Upper lobe of right lung (tissue), 1 donor: ENCODE data around the gene GPR153. TPM values are rescaled to one million over a fixed set of nuclear protein-coding genes. Genes with fewer than 3 reads are reported as not detected.
A peak's percentile ranks its signal among the peaks of the same experiment; 100 is the strongest.

Experiments
- ATAC-seq: fragments of 200-7000 bp; cut with Tn5 transposase; one replicate; pipeline ENCODE4 v1.9.1; 2020; ENCODE audit warnings: mild to moderate bottlenecking, moderate library complexity
- DNase-seq: peaks from one replicate; pipeline ENCODE4 v3.0.0-alpha.2; 2020
- H3K27ac ChIP-seq: fragments of 200-600 bp; one replicate; pipeline ENCODE4 v1.8.0; 2022
- H3K27me3 ChIP-seq: fragments of 200-600 bp; one replicate; pipeline ENCODE4 v1.8.0; 2022; ENCODE audit warnings: mild to moderate bottlenecking
- H3K36me3 ChIP-seq: fragments of 200-600 bp; one replicate; pipeline ENCODE4 v1.8.0; 2022
- H3K4me1 ChIP-seq: fragments of 200-600 bp; one replicate; pipeline ENCODE4 v1.8.0; 2022
- H3K4me3 ChIP-seq: fragments of 200-600 bp; one replicate; pipeline ENCODE4 v1.8.0; 2022; ENCODE audit warnings: mild to moderate bottlenecking
- H3K9me3 ChIP-seq: fragments of 200-600 bp; one replicate; pipeline ENCODE4 v1.8.0; 2022
- intact Hi-C: fragments of 100-400 bp; cut with DNase I; formaldehyde crosslinking; loops from one replicate; pipeline ENCODE4 v1.11.0; 2022
- total RNA-seq: library from RNA; stranded (reverse); fragmentation: NEBNext Ultra II Directional; extraction: Animal tissue kit (Norgen Biotek cat#: 25700); gene quantifications from one replicate; pipeline ENCODE4 v1.2.1, GENCODE V29; 2021
- TF ChIP-seq, protein P1 (sequence below): fragments of 200-600 bp; IDR thresholded peaks from one replicate; pipeline ENCODE4 v1.8.0; 2022; ENCODE audit warnings: antibody characterized with exemption
- donor health status: DM: no; HTN: yes; CAD: no; lungs with severe emphysema.

GPR153 gene
- total RNA-seq, 1 donor from 2014 or later = 16.9 TPM

DNA sequence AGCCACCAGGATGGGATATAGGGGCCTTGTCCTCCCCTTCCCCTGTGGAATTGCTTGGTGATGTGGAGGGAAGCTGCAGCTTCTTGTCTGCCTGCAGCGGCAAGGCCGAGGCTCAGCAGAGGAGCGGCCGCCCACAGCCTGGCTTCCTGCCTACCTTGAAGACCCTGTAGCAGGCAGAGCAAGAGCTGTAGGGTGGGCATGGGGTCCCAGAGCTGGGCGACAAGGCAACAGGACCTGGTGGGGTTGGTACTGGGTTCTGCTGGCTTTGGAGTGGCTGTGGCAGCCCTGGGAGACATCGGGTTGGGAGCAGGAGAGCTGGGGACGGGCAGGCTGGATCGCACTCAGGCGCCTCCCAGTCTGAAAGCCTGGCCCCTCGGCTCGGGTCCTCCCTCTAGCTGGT, 5.7 kb upstream of the GPR153 start:
- Histone ChIP-seq H3K27me3 (peaks cover 4% of the 10 kb centered on the region), H3K36me3 (no peaks in the 10 kb centered on the region), H3K4me1 (peaks cover 3% of the 10 kb centered on the region), H3K4me3 (no peak overlapping the region), H3K27ac (no peak overlapping the region), H3K9me3 (no peaks in the 10 kb centered on the region)
- ATAC-seq (no peak), DNase-seq (no peak)
- intact Hi-C loops = no loop called here
- TF ChIP-seq, protein P1, sequence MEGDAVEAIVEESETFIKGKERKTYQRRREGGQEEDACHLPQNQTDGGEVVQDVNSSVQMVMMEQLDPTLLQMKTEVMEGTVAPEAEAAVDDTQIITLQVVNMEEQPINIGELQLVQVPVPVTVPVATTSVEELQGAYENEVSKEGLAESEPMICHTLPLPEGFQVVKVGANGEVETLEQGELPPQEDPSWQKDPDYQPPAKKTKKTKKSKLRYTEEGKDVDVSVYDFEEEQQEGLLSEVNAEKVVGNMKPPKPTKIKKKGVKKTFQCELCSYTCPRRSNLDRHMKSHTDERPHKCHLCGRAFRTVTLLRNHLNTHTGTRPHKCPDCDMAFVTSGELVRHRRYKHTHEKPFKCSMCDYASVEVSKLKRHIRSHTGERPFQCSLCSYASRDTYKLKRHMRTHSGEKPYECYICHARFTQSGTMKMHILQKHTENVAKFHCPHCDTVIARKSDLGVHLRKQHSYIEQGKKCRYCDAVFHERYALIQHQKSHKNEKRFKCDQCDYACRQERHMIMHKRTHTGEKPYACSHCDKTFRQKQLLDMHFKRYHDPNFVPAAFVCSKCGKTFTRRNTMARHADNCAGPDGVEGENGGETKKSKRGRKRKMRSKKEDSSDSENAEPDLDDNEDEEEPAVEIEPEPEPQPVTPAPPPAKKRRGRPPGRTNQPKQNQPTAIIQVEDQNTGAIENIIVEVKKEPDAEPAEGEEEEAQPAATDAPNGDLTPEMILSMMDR = no peak

DNA sequence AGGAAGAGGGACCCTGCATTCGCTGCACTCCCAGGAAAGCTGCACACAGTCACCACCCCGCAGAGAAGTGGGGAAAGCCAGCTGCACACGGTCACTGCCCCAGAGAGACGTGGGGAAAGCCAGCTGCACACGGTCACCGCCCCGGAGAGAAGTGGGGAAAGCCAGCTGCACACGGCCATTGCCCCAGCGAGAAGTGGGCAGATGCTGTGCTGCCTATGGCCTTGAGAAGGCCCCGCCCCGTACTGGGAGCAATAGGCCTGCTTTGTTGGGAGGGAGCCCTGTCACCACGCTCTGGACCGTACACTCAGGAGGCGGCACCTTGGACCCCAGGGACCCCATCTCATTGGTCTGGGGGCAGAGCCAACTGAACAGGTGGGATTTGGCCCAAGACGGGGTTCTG, 4.3 kb upstream of the GPR153 start:
- intact Hi-C loops = no loop called here
- no peak for DNase-seq
- ATAC-seq = no peak
- Histone ChIP-seq H3K27me3 (peaks cover 4% of the 10 kb centered on the region), H3K4me3 (no peak overlapping the region), H3K27ac (no peak overlapping the region), H3K36me3 (no peaks in the 10 kb centered on the region), H3K4me1 (peaks cover 3% of the 10 kb centered on the region), H3K9me3 (no peaks in the 10 kb centered on the region)
- TF ChIP-seq, protein P1 = no peak

DNA sequence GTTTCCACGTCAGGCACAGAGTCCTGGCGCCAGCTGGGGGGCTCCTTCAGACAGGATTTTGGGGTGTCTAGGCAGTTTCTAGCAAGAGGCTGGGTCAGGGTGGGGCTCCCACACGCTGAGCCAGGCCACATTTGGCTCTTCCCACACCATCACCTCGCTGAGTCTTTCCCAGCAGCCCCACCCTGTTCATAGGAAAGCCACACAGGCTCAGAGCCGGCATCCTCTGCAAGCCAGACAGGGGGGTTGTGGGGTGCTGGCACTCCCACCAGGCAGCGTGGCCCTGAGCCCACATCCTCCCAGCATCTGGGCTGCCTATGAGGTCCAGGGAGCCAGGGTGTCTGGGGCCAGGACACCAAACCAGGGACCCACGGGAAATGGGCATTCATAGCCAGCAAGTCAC, 2.8 kb upstream of the GPR153 start:
- Histone ChIP-seq H3K4me3 (no peak overlapping the region), H3K9me3 (no peaks in the 10 kb centered on the region), H3K27ac (peak overlapping the region; percentile 13), H3K36me3 (no peaks in the 10 kb centered on the region), H3K27me3 (peaks cover 4% of the 10 kb centered on the region), H3K4me1 (peaks cover 9% of the 10 kb centered on the region)
- TF ChIP-seq, protein P1 = no peak
- ATAC-seq (no peak), DNase-seq (no peak)
- intact Hi-C loops = no loop called here

DNA sequence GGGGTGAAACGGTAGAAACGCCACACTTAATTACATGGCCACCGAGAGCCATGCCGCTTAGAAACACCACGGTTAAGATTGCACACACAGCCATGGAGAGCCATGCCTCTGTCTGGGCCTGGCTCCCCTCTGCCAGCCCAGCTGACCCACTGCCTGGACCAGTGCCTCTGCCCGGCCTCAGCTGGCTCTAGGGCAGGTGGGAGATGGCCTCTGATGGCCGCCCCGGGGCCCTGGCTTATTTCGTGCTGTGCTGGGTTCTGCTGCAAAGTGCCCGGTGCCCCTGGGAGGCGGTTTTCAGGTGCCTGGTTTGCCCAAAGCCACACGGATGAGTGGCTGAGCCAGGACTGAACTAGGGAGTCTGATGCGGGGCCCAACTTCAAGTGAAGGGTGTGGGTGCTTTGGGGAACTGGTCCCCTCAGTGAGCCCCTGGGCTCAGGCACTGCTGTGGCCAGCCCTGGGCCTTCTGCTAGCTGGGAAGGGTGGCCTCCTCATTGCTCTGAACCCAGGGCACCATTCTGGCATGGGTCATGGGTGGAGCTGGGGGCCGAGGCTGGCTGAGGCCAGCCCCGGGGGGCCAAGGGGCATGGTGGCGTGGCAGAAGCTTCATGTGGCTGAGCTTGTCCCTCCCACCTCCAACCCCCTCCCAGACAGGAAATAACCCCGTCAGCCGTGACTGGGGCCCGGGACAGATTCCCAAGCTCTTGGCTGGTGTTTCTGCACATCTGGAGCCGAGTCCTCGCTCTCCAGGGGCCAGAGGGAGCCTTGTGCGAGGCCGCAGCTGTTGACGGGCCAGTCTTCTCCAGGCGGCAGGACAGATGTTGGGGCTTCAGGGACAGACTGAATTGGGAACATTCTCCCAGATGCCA, 1.9 kb upstream of the GPR153 start:
- H3K9me3 ChIP-seq = no peaks in the 10 kb centered on the region
- peaks cover 4% of the 10 kb centered on the region for H3K27me3 ChIP-seq
- intact Hi-C loops = no loop called here
- no peaks in the 10 kb centered on the region for H3K36me3 ChIP-seq
- no peak overlapping the region for H3K4me3 ChIP-seq
- DNase-seq (no peak), ATAC-seq (no peak)
- H3K27ac ChIP-seq = peak overlapping the region; percentile 70
- H3K4me1 ChIP-seq = peaks cover 9% of the 10 kb centered on the region
- TF ChIP-seq, protein P1 = no peak

DNA sequence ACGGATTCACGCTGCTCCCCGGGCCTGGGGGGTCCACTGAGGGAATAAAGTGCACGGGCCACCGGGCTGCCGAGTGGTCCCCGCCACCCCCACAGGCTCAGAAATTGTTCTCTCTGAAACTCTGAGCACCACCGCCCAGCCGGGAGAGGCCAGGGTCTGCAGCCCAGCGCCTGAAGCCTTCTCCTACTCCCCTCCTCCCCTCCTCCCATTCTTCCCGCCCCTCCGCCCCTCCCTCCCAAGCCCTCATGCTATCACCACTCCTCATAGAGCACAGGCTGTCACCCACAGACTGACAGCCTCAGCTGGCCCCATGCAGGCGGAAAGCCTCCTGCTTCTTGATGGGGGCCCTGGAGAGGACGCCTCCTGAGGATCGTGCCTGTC, 707 bp upstream of the GPR153 start:
- intact Hi-C loops = no loop called here
- DNase-seq (no peak), ATAC-seq (no peak)
- H3K36me3 ChIP-seq = no peaks in the 10 kb centered on the region
- H3K27ac ChIP-seq = peak overlapping the region; percentile 70
- H3K9me3 ChIP-seq = no peaks in the 10 kb centered on the region
- peaks cover 9% of the 10 kb centered on the region for H3K4me1 ChIP-seq
- peaks cover 4% of the 10 kb centered on the region for H3K27me3 ChIP-seq
- TF ChIP-seq, protein P1 = no peak
- H3K4me3 ChIP-seq = peak overlapping the region; percentile 48
